Renal cortex interstitium (tissue), 3 donors: Measurements from ENCODE around the gene ENTPD2. TPM values are rescaled to one million over a fixed set of nuclear protein-coding genes. Genes with fewer than 3 reads are reported as not detected.

Experiments
- polyA plus RNA-seq, 3 donors: library from polyadenylated mRNA; unstranded; fragments of 120-200 nt; gene quantifications; one replicate each; pipeline ENCODE4 v1.2.1, GENCODE V29; 2013; ENCODE audit not compliant: insufficient read length in 3 of 3

ENTPD2 gene
- polyA plus RNA-seq, 3 donors, result 4.3 to 5.3 (median 4.7) TPM

Other genes starting within 250 kb of the ENTPD2 start
- 10 to 100 TPM; 59.2 to 79.6 (median 70.5) TPM for gene RABL6, start 246.1 kb downstream of the ENTPD2 start, polyA plus RNA-seq
- 1 to 10 TPM in 2 of 3 donors, under 1 TPM in 1; 0.64 to 1.7 (median 1.5) TPM for gene AJM1, start 211.6 kb downstream of the ENTPD2 start, polyA plus RNA-seq
- 100 to 1,000 TPM in 1 of 3 donors, 10 to 100 TPM in 2; 63.4 to 111 (median 93.7) TPM for gene PHPT1, start 204.7 kb downstream of the ENTPD2 start, polyA plus RNA-seq
- 10 to 100 TPM in 1 of 3 donors, 1 to 10 TPM in 2; 4.8 to 10.9 (median 9.9) TPM for gene MAMDC4, start 201.7 kb downstream of the ENTPD2 start, polyA plus RNA-seq
- gene EDF1, start 187.8 kb downstream of the ENTPD2 start, polyA plus RNA-seq, result 100 to 1,000 TPM; 322 to 427 (median 394) TPM
- 10 to 100 TPM; 10.2 to 15.9 (median 14.7) TPM for gene TRAF2, start 167.5 kb downstream of the ENTPD2 start, polyA plus RNA-seq
- gene FBXW5, start 109.3 kb downstream of the ENTPD2 start, polyA plus RNA-seq, result 10 to 100 TPM; 33.7 to 58.7 (median 54.3) TPM
- 1 to 10 TPM in 1 of 3 donors, under 1 TPM in 2; 0.44 to 1.4 (median 0.57) TPM for gene C8G, start 108.8 kb downstream of the ENTPD2 start, polyA plus RNA-seq
- gene LCN12, start 101.8 kb downstream of the ENTPD2 start, polyA plus RNA-seq, result 10 to 100 TPM; 17.8 to 47.3 (median 24.5) TPM
- gene PTGDS, start 76.6 kb downstream of the ENTPD2 start, polyA plus RNA-seq, result 100 to 1,000 TPM in 1 of 3 donors, 10 to 100 TPM in 2; 42.1 to 113 (median 66.3) TPM
- under 1 TPM; 0.14 to 0.40 (median 0.39) TPM for gene LCNL1, start 71.1 kb downstream of the ENTPD2 start, polyA plus RNA-seq
- 10 to 100 TPM; 23.7 to 40.2 (median 39.3) TPM for gene PAXX, start 61.6 kb downstream of the ENTPD2 start, polyA plus RNA-seq
- under 1 TPM; 0.37 to 0.75 (median 0.39) TPM for gene CLIC3, start 57.5 kb downstream of the ENTPD2 start, polyA plus RNA-seq
- gene ABCA2, start 25.8 kb downstream of the ENTPD2 start, polyA plus RNA-seq, result 10 to 100 TPM; 43.4 to 66.6 (median 61.6) TPM
- under 1 TPM; 0.07 to 0.15 (median 0.12) TPM for gene FUT7, start 22.0 kb downstream of the ENTPD2 start, polyA plus RNA-seq
- 10 to 100 TPM; 12.9 to 38.4 (median 31.5) TPM for gene NPDC1, start 7.9 kb downstream of the ENTPD2 start, polyA plus RNA-seq
- gene SAPCD2, start 16.5 kb upstream of the ENTPD2 start, polyA plus RNA-seq, result 1 to 10 TPM; 6.6 to 9.2 (median 6.8) TPM
- 1 to 10 TPM; 4.9 to 9.2 (median 5.7) TPM for gene UAP1L1, start 23.5 kb upstream of the ENTPD2 start, polyA plus RNA-seq
- 10 to 100 TPM; 46.1 to 62.1 (median 55.3) TPM for gene MAN1B1, start 32.9 kb upstream of the ENTPD2 start, polyA plus RNA-seq
- 10 to 100 TPM; 15.2 to 30.6 (median 24.7) TPM for gene DPP7, start 60.7 kb upstream of the ENTPD2 start, polyA plus RNA-seq
- gene GRIN1, start 85.1 kb upstream of the ENTPD2 start, polyA plus RNA-seq, result under 1 TPM in 1 of 3 donors, not detected in 2; 0.34 TPM
- gene LRRC26, start 116.0 kb upstream of the ENTPD2 start, polyA plus RNA-seq, result under 1 TPM in 1 of 3 donors, not detected in 2; 0.14 TPM
- not detected for gene TMEM210, start 118.0 kb upstream of the ENTPD2 start, polyA plus RNA-seq
- 10 to 100 TPM; 35.5 to 56.7 (median 49.2) TPM for gene ANAPC2, start 134.5 kb upstream of the ENTPD2 start, polyA plus RNA-seq
- gene SSNA1, start 134.6 kb upstream of the ENTPD2 start, polyA plus RNA-seq, result 10 to 100 TPM; 36.9 to 62.9 (median 49.8) TPM
- 10 to 100 TPM; 14.8 to 17.3 (median 16.4) TPM for gene TPRN, start 146.7 kb upstream of the ENTPD2 start, polyA plus RNA-seq
- 10 to 100 TPM; 40.2 to 46.4 (median 42.7) TPM for gene TMEM203, start 151.6 kb upstream of the ENTPD2 start, polyA plus RNA-seq
- 10 to 100 TPM in 2 of 3 donors, 1 to 10 TPM in 1; 8.2 to 15.1 (median 14.2) TPM for gene NDOR1, start 151.6 kb upstream of the ENTPD2 start, polyA plus RNA-seq
- gene RNF208, start 168.2 kb upstream of the ENTPD2 start, polyA plus RNA-seq, result 10 to 100 TPM in 2 of 3 donors, 1 to 10 TPM in 1; 6.0 to 13.3 (median 13.2) TPM
- 10 to 100 TPM in 2 of 3 donors, 1 to 10 TPM in 1; 8.5 to 13.9 (median 12.8) TPM for gene CYSRT1, start 171.1 kb upstream of the ENTPD2 start, polyA plus RNA-seq
- 10 to 100 TPM in 2 of 3 donors, 1 to 10 TPM in 1; 7.9 to 15.2 (median 12.0) TPM for gene RNF224, start 173.4 kb upstream of the ENTPD2 start, polyA plus RNA-seq
- gene SLC34A3, start 176.8 kb upstream of the ENTPD2 start, polyA plus RNA-seq, result 10 to 100 TPM in 2 of 3 donors, 1 to 10 TPM in 1; 5.0 to 13.8 (median 11.6) TPM
- 100 to 1,000 TPM; 331 to 492 (median 358) TPM for gene TUBB4B, start 187.2 kb upstream of the ENTPD2 start, polyA plus RNA-seq
- 1 to 10 TPM; 2.2 to 4.2 (median 2.6) TPM for gene STPG3, start 197.2 kb upstream of the ENTPD2 start, polyA plus RNA-seq
- 10 to 100 TPM; 49.8 to 62.2 (median 55.2) TPM for gene NELFB, start 201.3 kb upstream of the ENTPD2 start, polyA plus RNA-seq
- 1 to 10 TPM; 4.4 to 8.9 (median 6.3) TPM for gene TOR4A, start 223.7 kb upstream of the ENTPD2 start, polyA plus RNA-seq
- 1 to 10 TPM; 6.8 to 9.0 (median 7.7) TPM for gene NRARP, start 248.2 kb upstream of the ENTPD2 start, polyA plus RNA-seq